ENCODE results near the gene ZNF805. TPM values are rescaled to one million over a fixed set of nuclear protein-coding genes. Genes with fewer than 3 reads are reported as not detected.

Gene ZNF805
- total and polyA plus RNA-seq, 2 donors (not counting 3 experiments of a cell fraction or from before 2014, with no cell fraction given) = 1.6 to 8.6 TPM

- dilution Hi-C loops (cut with MboI; ENCODE audit: extremely low pct_ligation_motif_present, low sequenced_read_pairs) (no loop called here), intact Hi-C loops (cut with micrococcal nuclease) (no loop called here)
- ChIA-PET CTCF (no interaction called here), POLR2A (interaction anchor here (0.6 kb wide), 1 partner anchor 1654 kb away, joined by 3 read pairs; no protein-coding TSS in a partner anchor)
- peaks cover 22% of the 10 kb centered on the region for H3K9me3 ChIP-seq (replicated peaks; ENCODE audit: control insufficient read depth, insufficient read depth, low read length)
- H3K4me3 ChIP-seq (replicated peaks in 1 of 3; ENCODE audit: insufficient read depth in 1 of 3, low read depth in 1 of 3, low read length in 3 of 3) = no peak overlapping the region
- DNase-seq (ENCODE audit: low read depth, low spot score) (no peak), FAIRE-seq (no peak)
- no peaks in the 10 kb centered on the region for H3K27me3 ChIP-seq (ENCODE audit: control insufficient read depth in 2 of 2, insufficient read depth in 2 of 2, low read length in 2 of 2)
- peaks cover 44 to 62% of the 10 kb centered on the region in 2 experiments for H3K36me3 ChIP-seq (ENCODE audit: control insufficient read depth in 2 of 2, extremely low read depth in 1 of 2, insufficient read depth in 2 of 2, low read length in 2 of 2)
- no TSS peak for BruUV-seq (replicated peaks)
- no peaks in the 10 kb centered on the region for H3K9me1 ChIP-seq (replicated peaks; ENCODE audit: control insufficient read depth, extremely low read depth, insufficient read depth, low read length)
- H3K4me2 ChIP-seq (ENCODE audit: insufficient read depth, low read length) = no peak overlapping the region
- no peak overlapping the region for H3K9ac ChIP-seq (replicated peaks; ENCODE audit: extremely low read depth, insufficient read depth, low read length)
- H3K79me2 ChIP-seq (ENCODE audit: control insufficient read depth, insufficient read depth, low read length) = peaks cover 74% of the 10 kb centered on the region
- H4K20me1 ChIP-seq (replicated peaks; ENCODE audit: control insufficient read depth, extremely low read depth, insufficient read depth, low read length) = no peaks in the 10 kb centered on the region
- no peak overlapping the region for H2AFZ ChIP-seq (ENCODE audit: low read depth, low read length)
- H3K4me1 ChIP-seq (ENCODE audit: control insufficient read depth, extremely low read depth, insufficient read depth, low read length) = no peaks in the 10 kb centered on the region
- TF ChIP-seq MAX (IDR thresholded peaks at IDR 0.05; ENCODE audit: insufficient read depth, insufficient read length) (no peak), GATA2 (IDR thresholded peaks at IDR 0.05; ENCODE audit: insufficient read depth, insufficient read length, low read depth, low read length) (no peak), EZH2 (IDR thresholded peaks at IDR 0.05; ENCODE audit: borderline replicate concordance, low read depth, low read length, severe bottlenecking) (no peak), CTCF (IDR thresholded peaks at IDR 0.05; ENCODE audit: extremely low read depth in 1 of 2, insufficient read depth in 1 of 2, low read depth in 1 of 2, low read length in 2 of 2) (no peak), POLR2A (IDR thresholded peaks at IDR 0.05; ENCODE audit: low read depth, low read length) (no peak), POLR2AphosphoS5 (IDR thresholded peaks at IDR 0.05; ENCODE audit: insufficient read depth, low read depth, low read length) (no peak), FOS (IDR thresholded peaks at IDR 0.05; ENCODE audit: borderline replicate concordance, insufficient read depth, low read length) (no peak), MYC (IDR thresholded peaks at IDR 0.05; ENCODE audit: low read depth, low read length) (no peak), JUN (IDR thresholded peaks at IDR 0.05; ENCODE audit: borderline replicate concordance, insufficient read depth, insufficient read length, low read depth) (no peak)
- H3K27ac ChIP-seq (ENCODE audit: insufficient read depth, low read depth, low read length) = no peak overlapping the region
Observed at GRCh38 chr19:57288373-57288772, 47.9 kb downstream of the ZNF805 start.

Data from endothelial cell of umbilical vein (primary cell).